Liver (tissue), 9 donors: ENCODE measurements around the gene LAMC2. TPM values are rescaled to one million over a fixed set of nuclear protein-coding genes. Genes with fewer than 3 reads are reported as not detected.
A peak's percentile ranks its signal among the peaks of the same experiment; 100 is the strongest.

Experiments
- DNase-seq: peaks from one replicate; pipeline ENCODE4 v3.0.0-alpha.2; 2017; ENCODE audit warnings: low spot score
- H3K27ac ChIP-seq, 2 donors: one replicate each; pipeline ENCODE4 v1.7.0; 2013; ENCODE audit warnings: inconsistent platforms in 2 of 2, low read length in 2 of 2, control low read depth in 1 of 2, low read depth in 1 of 2, mild to moderate bottlenecking in 1 of 2
- H3K27me3 ChIP-seq, 4 donors: one replicate each; pipeline versions ENCODE4 v1.6.1 to v1.7.0; 2013; ENCODE audit warnings: low read length in 3 of 4, inconsistent platforms in 1 of 4, mild to moderate bottlenecking in 1 of 4, moderate library complexity in 1 of 4; ENCODE audit not compliant: control insufficient read depth in 4 of 4, insufficient read depth in 4 of 4
- H3K36me3 ChIP-seq, 4 donors: one replicate each; pipeline versions ENCODE4 v1.6.1 to v1.7.0; 2013; ENCODE audit warnings: low read length in 3 of 4, mild to moderate bottlenecking in 3 of 4, low read depth in 1 of 4, moderate library complexity in 1 of 4; ENCODE audit not compliant: control insufficient read depth in 4 of 4, insufficient read depth in 3 of 4
- H3K4me1 ChIP-seq, 4 donors: one replicate each; pipeline versions ENCODE4 v1.6.1 to v1.7.0; 2013; ENCODE audit warnings: low read length in 3 of 4, mild to moderate bottlenecking in 3 of 4, moderate library complexity in 1 of 4; ENCODE audit not compliant: control insufficient read depth in 4 of 4, insufficient read depth in 4 of 4
- H3K4me3 ChIP-seq, 3 donors: one replicate each; pipeline versions ENCODE4 v1.6.1 to v1.7.0; 2013; ENCODE audit warnings: low read length in 3 of 3, control low read depth in 1 of 3, low read depth in 1 of 3, mild to moderate bottlenecking in 1 of 3
- H3K9ac ChIP-seq, 2 donors: one replicate each; pipeline ENCODE4 v1.7.0; 2013; ENCODE audit warnings: low read length in 2 of 2, mild to moderate bottlenecking in 2 of 2, moderate library complexity in 2 of 2, control low read depth in 1 of 2, low read depth in 1 of 2
- H3K9me3 ChIP-seq, 4 donors: one replicate each; pipeline versions ENCODE4 v1.6.1 to v1.7.0; 2013; ENCODE audit warnings: low read length in 3 of 4; ENCODE audit not compliant: control insufficient read depth in 4 of 4
- FOXA1 ChIP-seq: IDR thresholded peaks from 2 replicates; pipeline ENCODE4 v1.6.1; 2016; ENCODE audit warnings: antibody characterized with exemption
- GABPA ChIP-seq, 2 donors: IDR thresholded peaks in 1 of 2; conservative IDR thresholded peaks in 1 of 2; 2 replicates each; pipeline ENCODE4 v1.6.1; 2016; ENCODE audit warnings: antibody characterized with exemption in 2 of 2, mild to moderate bottlenecking in 1 of 2, moderate library complexity in 1 of 2
- HNF4A ChIP-seq, 2 donors: conservative IDR thresholded peaks; 2 replicates each; pipeline ENCODE4 v1.6.1; 2016; ENCODE audit warnings: antibody characterized with exemption in 2 of 2, mild to moderate bottlenecking in 2 of 2
- JUND ChIP-seq, 2 donors: IDR thresholded peaks; 2 replicates each; pipeline ENCODE4 v1.6.1; 2016; ENCODE audit warnings: antibody characterized with exemption in 2 of 2
- NR2F2 ChIP-seq: IDR thresholded peaks from 2 replicates; pipeline ENCODE4 v1.6.1; 2016; ENCODE audit warnings: antibody characterized with exemption
- RAD21 ChIP-seq, 2 donors: IDR thresholded peaks; 2 replicates each; pipeline ENCODE4 v1.6.1; 2016; ENCODE audit warnings: antibody characterized with exemption in 2 of 2, mild to moderate bottlenecking in 2 of 2
- RXRA ChIP-seq, 2 donors: IDR thresholded peaks; 2 replicates each; pipeline ENCODE4 v1.6.1; 2017 to 2018; ENCODE audit warnings: antibody characterized with exemption in 2 of 2, mild to moderate bottlenecking in 1 of 2
- TAF1 ChIP-seq: conservative IDR thresholded peaks from 2 replicates; pipeline ENCODE4 v1.6.1; 2016; ENCODE audit warnings: antibody characterized with exemption, mild to moderate bottlenecking
- YY1 ChIP-seq: IDR thresholded peaks from 2 replicates; pipeline ENCODE4 v1.6.1; 2016; ENCODE audit warnings: antibody characterized with exemption, mild to moderate bottlenecking
- WGBS: extraction: QIAGEN DNeasy Blood & Tissue Kit; methylation state at CpG from one replicate; pipeline ENCODE4 v1.1.7; 2013; 5-methylcytosine and 5-hydroxymethylcytosine counted together
- polyA plus RNA-seq, 2 donors: library from polyadenylated mRNA; stranded (reverse) in 1 of 2; unstranded in 1 of 2; fragments of 200-250 nt in 1 of 2; fragments of >200 nt in 1 of 2; fragmentation: Nextera tagmentation in 1 of 2; extraction: Ambion mirVana in 1 of 2; gene quantifications; one replicate each; pipeline versions ENCODE4 v1.2.1 to v1.2.3, GENCODE V29; 2013 to 2015
- total RNA-seq, 2 donors: library from RNA; depleted of rRNA; stranded (reverse); fragments of >200 nt; gene quantifications; one replicate each; pipeline ENCODE4 v1.2.3, GENCODE V29; 2014
- TF ChIP-seq, protein P1 (sequence below): IDR thresholded peaks from 2 replicates; pipeline ENCODE4 v1.6.1; 2016; ENCODE audit warnings: antibody characterized with exemption
- TF ChIP-seq, protein P2 (sequence below): IDR thresholded peaks from 2 replicates; pipeline ENCODE4 v1.6.1; 2016; ENCODE audit warnings: antibody characterized with exemption, mild to moderate bottlenecking
- TF ChIP-seq, protein P3 (sequence below): IDR thresholded peaks from 2 replicates; pipeline ENCODE4 v1.6.1; 2016; ENCODE audit warnings: antibody characterized with exemption
- donor health status: healthy.
- donor health status: healthy.
- donor health status: healthy.
- donor health status: healthy.
- donor health status: healthy.

Gene LAMC2
- total and polyA plus RNA-seq, 4 donors: 0.05 to 0.42 (median 0.16) TPM

DNA sequence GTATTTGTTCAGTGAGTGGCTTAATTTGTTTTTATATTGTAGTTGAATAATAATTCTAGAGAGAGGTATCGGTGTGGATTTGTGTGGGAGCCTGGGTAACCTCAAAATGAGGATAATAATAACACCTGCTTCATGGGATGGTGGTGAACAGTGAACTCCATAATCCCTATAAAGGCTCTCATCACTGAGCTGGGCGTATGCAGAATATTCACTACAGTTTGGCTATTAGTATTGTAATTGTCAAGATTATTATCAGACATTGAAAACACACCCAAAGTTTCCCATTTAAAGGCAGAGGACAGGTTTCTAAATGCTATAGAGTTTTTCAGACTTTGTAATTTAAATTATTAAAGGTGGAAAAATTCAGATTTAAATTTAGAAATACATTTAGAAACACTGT is 7.0 kb upstream of the LAMC2 start (continued):
- TF ChIP-seq, protein P1, sequence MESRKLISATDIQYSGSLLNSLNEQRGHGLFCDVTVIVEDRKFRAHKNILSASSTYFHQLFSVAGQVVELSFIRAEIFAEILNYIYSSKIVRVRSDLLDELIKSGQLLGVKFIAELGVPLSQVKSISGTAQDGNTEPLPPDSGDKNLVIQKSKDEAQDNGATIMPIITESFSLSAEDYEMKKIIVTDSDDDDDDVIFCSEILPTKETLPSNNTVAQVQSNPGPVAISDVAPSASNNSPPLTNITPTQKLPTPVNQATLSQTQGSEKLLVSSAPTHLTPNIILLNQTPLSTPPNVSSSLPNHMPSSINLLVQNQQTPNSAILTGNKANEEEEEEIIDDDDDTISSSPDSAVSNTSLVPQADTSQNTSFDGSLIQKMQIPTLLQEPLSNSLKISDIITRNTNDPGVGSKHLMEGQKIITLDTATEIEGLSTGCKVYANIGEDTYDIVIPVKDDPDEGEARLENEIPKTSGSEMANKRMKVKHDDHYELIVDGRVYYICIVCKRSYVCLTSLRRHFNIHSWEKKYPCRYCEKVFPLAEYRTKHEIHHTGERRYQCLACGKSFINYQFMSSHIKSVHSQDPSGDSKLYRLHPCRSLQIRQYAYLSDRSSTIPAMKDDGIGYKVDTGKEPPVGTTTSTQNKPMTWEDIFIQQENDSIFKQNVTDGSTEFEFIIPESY: no peak
- TF ChIP-seq JUND (IDR thresholded peaks at IDR 0.05) (no peak), RAD21 (IDR thresholded peaks at IDR 0.05) (no peak), HNF4A (conservative IDR thresholded peaks at IDR 0.05) (no peak)

DNA sequence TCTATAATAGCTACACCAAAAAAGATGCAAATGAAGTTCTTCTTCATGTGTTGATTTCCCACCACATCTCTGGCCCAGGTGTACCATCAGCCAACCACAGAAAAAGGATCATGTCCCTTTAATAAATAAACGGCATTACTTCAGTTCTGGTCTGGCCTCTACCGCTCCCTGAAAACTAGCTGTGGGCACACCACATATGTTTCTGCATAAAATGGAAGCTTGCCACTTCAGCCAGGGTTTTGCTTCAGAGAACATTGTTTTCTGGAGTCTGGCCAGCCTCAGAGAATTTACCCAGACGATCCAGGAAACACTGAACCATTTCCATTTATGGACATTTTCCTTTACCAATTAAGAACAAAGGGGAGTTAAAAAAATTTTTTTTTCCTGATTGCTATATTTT is 5.8 kb upstream of the LAMC2 start:
- peak; percentile 43 for TF ChIP-seq YY1
- TF ChIP-seq, protein P2, sequence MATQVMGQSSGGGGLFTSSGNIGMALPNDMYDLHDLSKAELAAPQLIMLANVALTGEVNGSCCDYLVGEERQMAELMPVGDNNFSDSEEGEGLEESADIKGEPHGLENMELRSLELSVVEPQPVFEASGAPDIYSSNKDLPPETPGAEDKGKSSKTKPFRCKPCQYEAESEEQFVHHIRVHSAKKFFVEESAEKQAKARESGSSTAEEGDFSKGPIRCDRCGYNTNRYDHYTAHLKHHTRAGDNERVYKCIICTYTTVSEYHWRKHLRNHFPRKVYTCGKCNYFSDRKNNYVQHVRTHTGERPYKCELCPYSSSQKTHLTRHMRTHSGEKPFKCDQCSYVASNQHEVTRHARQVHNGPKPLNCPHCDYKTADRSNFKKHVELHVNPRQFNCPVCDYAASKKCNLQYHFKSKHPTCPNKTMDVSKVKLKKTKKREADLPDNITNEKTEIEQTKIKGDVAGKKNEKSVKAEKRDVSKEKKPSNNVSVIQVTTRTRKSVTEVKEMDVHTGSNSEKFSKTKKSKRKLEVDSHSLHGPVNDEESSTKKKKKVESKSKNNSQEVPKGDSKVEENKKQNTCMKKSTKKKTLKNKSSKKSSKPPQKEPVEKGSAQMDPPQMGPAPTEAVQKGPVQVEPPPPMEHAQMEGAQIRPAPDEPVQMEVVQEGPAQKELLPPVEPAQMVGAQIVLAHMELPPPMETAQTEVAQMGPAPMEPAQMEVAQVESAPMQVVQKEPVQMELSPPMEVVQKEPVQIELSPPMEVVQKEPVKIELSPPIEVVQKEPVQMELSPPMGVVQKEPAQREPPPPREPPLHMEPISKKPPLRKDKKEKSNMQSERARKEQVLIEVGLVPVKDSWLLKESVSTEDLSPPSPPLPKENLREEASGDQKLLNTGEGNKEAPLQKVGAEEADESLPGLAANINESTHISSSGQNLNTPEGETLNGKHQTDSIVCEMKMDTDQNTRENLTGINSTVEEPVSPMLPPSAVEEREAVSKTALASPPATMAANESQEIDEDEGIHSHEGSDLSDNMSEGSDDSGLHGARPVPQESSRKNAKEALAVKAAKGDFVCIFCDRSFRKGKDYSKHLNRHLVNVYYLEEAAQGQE: no peak
- no peak overlapping the region for H3K27ac ChIP-seq
- H3K36me3 ChIP-seq: no peaks in the 10 kb centered on the region
- H3K27me3 ChIP-seq: no peaks in the 10 kb centered on the region
- 43% methylated on average over 3 of the region's 3 CpGs for WGBS
- no peak overlapping the region for H3K4me3 ChIP-seq
- no peak for DNase-seq
- H3K9me3 ChIP-seq: no peaks in the 10 kb centered on the region
- H3K4me1 ChIP-seq: no peaks in the 10 kb centered on the region
- no peak overlapping the region for H3K9ac ChIP-seq

DNA sequence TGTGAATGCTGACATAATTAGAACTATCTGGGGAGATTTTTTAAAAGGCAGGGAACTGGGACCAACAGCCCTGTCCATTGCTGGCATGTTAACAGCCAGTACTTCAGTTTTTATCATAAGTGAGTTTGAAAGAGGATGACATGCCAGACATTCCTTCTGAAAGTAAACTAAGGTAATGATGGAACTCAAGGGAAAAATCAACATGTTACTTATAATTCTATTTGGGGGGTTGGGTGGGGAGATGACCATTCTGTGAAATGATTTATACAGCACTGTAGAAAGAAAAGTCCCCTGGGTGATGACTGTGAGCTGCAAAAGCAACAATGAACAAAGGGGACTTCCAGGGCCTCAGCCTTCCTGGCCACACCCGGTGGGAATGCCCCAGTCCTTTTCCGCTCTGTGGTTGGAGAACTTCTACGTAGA is 5.4 kb upstream of the LAMC2 start:
- H3K4me3 ChIP-seq: no peak overlapping the region
- H3K9ac ChIP-seq: no peak overlapping the region
- H3K27ac ChIP-seq: no peak overlapping the region
- 69% methylated on average over 3 of the region's 3 CpGs for WGBS
- H3K27me3 ChIP-seq: no peaks in the 10 kb centered on the region
- TF ChIP-seq TAF1 (no peak), YY1 (peak; percentile 5)
- no peaks in the 10 kb centered on the region for H3K36me3 ChIP-seq
- H3K9me3 ChIP-seq: no peaks in the 10 kb centered on the region
- DNase-seq: no peak
- H3K4me1 ChIP-seq: peaks cover 0 to under 1% (median 0%) of the 10 kb centered on the region in 4 donors

DNA sequence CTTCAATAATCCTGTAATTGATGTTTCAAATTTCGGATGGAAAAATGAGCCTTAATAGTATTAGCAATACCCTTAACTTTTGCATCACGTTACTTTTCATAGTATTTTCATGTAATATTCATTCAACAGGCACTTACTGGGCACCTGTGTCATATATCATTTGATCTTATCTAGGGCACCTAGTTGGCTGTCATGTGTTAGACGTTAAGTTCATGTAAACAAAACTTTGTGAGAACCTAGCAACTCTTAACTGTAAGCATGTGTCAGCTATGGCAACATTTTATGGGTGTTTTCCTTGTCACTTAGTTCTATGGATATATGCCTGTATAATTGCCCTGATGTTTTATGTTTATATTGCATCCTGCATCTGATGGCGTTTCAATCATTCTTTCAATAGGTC is 777 bp downstream of the LAMC2 start:
- Histone ChIP-seq H3K27me3 (no peaks in the 10 kb centered on the region), H3K36me3 (no peaks in the 10 kb centered on the region), H3K4me3 (no peak overlapping the region), H3K27ac (no peak overlapping the region), H3K4me1 (peaks cover 0 to 6% (median 4%) of the 10 kb centered on the region in 4 donors), H3K9ac (no peak overlapping the region), H3K9me3 (peaks cover 0 to 1% (median 0%) of the 10 kb centered on the region in 4 donors)
- TF ChIP-seq NR2F2: no peak
- no peak for TF ChIP-seq HNF4A (conservative IDR thresholded peaks at IDR 0.05)
- TF ChIP-seq YY1: no peak
- no peak for TF ChIP-seq GABPA (IDR thresholded peaks at IDR 0.05 in 1 of 2, conservative IDR thresholded peaks at IDR 0.05 in 1 of 2)
- TF ChIP-seq FOXA1: no peak
- no peak for TF ChIP-seq RXRA (IDR thresholded peaks at IDR 0.05)
- TF ChIP-seq, protein P3, sequence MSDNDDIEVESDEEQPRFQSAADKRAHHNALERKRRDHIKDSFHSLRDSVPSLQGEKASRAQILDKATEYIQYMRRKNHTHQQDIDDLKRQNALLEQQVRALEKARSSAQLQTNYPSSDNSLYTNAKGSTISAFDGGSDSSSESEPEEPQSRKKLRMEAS: no peak
- no peak for DNase-seq
- WGBS: 65% methylated on average over 4 of the region's 4 CpGs
